ENCODE measurements around the gene TRMT11. TPM values are rescaled to one million over a fixed set of nuclear protein-coding genes. Genes with fewer than 3 reads are reported as not detected.

The TRMT11 gene
- total and polyA plus RNA-seq, 2 of the 13 experiments (the other 11 are each of a cell fraction or from before 2014, with no cell fraction given), result 42.2 to 81.9 TPM

DNA sequence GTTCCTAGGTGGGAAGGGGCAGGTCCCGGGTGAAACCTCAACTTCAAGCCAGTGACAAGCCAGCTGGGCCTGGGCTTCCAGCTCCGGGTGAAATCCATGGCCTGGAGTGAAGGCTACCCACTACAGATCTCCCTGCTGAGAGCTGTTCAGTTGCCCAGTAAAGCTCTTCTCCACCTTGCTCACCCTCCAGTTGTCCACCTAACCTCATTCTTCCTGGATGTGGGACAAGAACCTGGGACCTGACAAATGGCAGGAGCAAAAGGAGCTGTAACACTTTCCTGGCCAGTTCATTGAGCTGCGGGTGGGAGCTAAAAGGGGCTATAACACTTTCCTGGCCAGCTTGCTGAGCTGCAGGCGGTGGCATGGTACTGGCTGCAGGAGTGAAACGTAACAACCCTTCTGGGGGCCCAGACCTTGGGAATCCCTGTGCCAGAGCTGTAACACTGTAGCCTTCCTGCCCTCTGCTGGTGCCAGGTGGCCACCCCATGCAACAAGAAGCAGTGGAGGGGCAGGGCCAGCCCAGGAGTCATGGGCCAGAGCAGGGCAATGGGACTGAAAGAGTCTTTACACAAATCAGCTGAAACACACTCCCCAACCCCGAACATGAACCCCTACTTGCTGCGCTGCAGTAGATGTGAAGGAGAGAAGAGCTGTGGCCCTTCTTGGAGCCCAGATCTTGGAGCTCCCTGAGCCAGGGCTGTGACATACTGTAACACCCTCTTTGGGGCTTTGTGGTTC, 33.4 kb upstream of the TRMT11 start (continued):
- TF ChIP-seq ZNF451 (CRISPR knock-in tag; IDR thresholded peaks at IDR 0.05) (0 out of 2 replicates have a peak, but pooled peaks have one; percentile 19), TBX2 (CRISPR knock-in tag; IDR thresholded peaks at IDR 0.05; ENCODE audit: borderline replicate concordance) (no peak; the same call in 1 of the 2 replicates), ZIK1 (CRISPR knock-in tag; IDR thresholded peaks at IDR 0.05; ENCODE audit: borderline replicate concordance, low read depth) (no peak), KDM1A (CRISPR knock-in tag; IDR thresholded peaks at IDR 0.05) (no peak), SRSF1 (optimal IDR thresholded peaks at IDR 0.05; ENCODE audit: low read depth, low read length) (no peak), ZNF615 (CRISPR knock-in tag; IDR thresholded peaks at IDR 0.05; ENCODE audit: borderline replicate concordance) (no peak), RFXAP (CRISPR knock-in tag; IDR thresholded peaks at IDR 0.05; ENCODE audit: borderline replicate concordance) (peak; percentile 29; the same call in 1 of the 2 replicates), TBL1XR1 (IDR thresholded peaks at IDR 0.05; ENCODE audit: borderline replicate concordance, low read length, partially characterized antibody) (no peak), ZNF547 (CRISPR knock-in tag; IDR thresholded peaks at IDR 0.05) (0 out of 2 replicates have a peak, but pooled peaks have one; percentile 14), ZEB1 (IDR thresholded peaks at IDR 0.05; ENCODE audit: insufficient replicate concordance, low read depth) (no peak), ZNF605 (CRISPR knock-in tag; IDR thresholded peaks at IDR 0.05) (no peak), CCAR2 (optimal IDR thresholded peaks at IDR 0.05; ENCODE audit: low read depth, low read length) (no peak), GABPB1 (CRISPR knock-in tag; IDR thresholded peaks at IDR 0.05) (no peak), TBP (CRISPR knock-in tag; IDR thresholded peaks at IDR 0.05) (no peak), ZNF563 (CRISPR knock-in tag; IDR thresholded peaks at IDR 0.05) (peak; percentile 50; the same call in 1 of the 2 replicates), ZNF589 (CRISPR knock-in tag; conservative IDR thresholded peaks at IDR 0.05) (0 out of 2 replicates have a peak, but pooled peaks have one; percentile 21)
- TF ChIP-seq, protein P1, sequence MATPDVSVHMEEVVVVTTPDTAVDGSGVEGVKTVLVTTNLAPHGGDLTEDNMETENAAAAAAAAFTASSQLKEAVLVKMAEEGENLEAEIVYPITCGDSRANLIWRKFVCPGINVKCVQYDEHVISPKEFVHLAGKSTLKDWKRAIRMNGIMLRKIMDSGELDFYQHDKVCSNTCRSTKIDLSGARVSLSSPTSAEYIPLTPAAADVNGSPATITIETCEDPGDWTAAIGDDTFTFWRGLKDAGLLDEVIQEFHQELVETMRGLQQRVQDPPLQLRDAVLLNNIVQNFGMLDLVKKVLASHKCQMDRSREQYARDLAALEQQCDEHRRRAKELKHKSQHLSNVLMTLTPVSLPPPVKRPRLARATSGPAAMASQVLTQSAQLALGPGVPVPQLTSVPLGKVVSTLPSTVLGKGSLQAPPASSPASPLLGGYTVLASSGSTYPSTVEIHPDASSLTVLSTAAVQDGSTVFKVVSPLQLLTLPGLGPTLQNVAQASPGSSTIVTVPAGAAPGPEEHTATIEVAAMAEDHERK (CRISPR knock-in tag; IDR thresholded peaks at IDR 0.05; ENCODE audit: low read depth), result no peak
- TF ChIP-seq, protein P2, sequence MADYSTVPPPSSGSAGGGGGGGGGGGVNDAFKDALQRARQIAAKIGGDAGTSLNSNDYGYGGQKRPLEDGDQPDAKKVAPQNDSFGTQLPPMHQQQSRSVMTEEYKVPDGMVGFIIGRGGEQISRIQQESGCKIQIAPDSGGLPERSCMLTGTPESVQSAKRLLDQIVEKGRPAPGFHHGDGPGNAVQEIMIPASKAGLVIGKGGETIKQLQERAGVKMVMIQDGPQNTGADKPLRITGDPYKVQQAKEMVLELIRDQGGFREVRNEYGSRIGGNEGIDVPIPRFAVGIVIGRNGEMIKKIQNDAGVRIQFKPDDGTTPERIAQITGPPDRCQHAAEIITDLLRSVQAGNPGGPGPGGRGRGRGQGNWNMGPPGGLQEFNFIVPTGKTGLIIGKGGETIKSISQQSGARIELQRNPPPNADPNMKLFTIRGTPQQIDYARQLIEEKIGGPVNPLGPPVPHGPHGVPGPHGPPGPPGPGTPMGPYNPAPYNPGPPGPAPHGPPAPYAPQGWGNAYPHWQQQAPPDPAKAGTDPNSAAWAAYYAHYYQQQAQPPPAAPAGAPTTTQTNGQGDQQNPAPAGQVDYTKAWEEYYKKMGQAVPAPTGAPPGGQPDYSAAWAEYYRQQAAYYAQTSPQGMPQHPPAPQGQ (CRISPR knock-in tag; IDR thresholded peaks at IDR 0.05; ENCODE audit: borderline replicate concordance), result peak; percentile 54; the same call in 1 of the 2 replicates
- TF ChIP-seq, protein P3, sequence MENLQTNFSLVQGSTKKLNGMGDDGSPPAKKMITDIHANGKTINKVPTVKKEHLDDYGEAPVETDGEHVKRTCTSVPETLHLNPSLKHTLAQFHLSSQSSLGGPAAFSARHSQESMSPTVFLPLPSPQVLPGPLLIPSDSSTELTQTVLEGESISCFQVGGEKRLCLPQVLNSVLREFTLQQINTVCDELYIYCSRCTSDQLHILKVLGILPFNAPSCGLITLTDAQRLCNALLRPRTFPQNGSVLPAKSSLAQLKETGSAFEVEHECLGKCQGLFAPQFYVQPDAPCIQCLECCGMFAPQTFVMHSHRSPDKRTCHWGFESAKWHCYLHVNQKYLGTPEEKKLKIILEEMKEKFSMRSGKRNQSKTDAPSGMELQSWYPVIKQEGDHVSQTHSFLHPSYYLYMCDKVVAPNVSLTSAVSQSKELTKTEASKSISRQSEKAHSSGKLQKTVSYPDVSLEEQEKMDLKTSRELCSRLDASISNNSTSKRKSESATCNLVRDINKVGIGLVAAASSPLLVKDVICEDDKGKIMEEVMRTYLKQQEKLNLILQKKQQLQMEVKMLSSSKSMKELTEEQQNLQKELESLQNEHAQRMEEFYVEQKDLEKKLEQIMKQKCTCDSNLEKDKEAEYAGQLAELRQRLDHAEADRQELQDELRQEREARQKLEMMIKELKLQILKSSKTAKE (CRISPR knock-in tag; IDR thresholded peaks at IDR 0.05; ENCODE audit: borderline replicate concordance), result no peak
- TF ChIP-seq, protein P4, sequence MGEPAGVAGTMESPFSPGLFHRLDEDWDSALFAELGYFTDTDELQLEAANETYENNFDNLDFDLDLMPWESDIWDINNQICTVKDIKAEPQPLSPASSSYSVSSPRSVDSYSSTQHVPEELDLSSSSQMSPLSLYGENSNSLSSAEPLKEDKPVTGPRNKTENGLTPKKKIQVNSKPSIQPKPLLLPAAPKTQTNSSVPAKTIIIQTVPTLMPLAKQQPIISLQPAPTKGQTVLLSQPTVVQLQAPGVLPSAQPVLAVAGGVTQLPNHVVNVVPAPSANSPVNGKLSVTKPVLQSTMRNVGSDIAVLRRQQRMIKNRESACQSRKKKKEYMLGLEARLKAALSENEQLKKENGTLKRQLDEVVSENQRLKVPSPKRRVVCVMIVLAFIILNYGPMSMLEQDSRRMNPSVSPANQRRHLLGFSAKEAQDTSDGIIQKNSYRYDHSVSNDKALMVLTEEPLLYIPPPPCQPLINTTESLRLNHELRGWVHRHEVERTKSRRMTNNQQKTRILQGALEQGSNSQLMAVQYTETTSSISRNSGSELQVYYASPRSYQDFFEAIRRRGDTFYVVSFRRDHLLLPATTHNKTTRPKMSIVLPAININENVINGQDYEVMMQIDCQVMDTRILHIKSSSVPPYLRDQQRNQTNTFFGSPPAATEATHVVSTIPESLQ (CRISPR knock-in tag; conservative IDR thresholded peaks at IDR 0.05), result no peak

Data from HepG2 (cell line).